Measurements from ENCODE around the gene GIMAP5. TPM values are rescaled to one million over a fixed set of nuclear protein-coding genes. Genes with fewer than 3 reads are reported as not detected.

GIMAP5 gene
- total and polyA plus RNA-seq, 2 experiments from 2014 or later, result not detected

DNA sequence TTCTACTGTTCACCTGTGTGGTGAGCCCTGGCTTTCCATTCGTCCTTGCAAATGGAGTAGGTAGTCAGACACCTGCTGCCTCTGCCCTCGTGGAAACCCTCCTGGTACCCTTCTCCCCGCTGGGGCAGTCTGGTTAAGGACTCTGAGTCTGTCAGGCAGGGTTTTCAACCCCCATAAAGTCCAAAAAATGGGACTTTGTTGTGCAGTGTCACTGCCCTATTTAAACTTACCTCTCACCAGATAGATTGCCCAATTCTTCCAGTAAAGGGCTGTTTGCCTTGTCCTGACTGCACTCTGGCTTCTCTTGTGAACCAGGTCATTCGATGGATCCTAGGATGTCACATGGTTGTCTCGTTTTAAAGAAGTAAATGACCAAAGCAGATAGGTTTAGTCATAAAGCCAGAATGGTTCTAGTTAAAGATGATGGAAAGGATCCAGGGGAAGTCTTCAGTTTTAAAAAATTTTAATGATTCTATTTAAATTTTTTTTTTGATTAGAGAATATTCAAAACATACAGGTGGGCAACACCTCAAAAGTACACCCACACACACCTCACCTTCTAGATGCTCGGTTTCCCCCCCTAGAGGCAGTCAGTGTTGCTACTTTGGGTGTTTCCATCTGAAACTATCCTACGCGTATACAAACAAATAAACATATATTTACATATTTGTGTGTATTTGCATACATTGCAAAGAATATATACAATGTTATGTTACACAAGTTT lies 41.0 kb downstream of the GIMAP5 start:
- TF ChIP-seq EZH2 (IDR thresholded peaks at IDR 0.05; ENCODE audit: insufficient read depth, poor library complexity, severe bottlenecking), result no peak
- no peak for TF ChIP-seq EZH2phosphoT487 (IDR thresholded peaks at IDR 0.05; ENCODE audit: insufficient read depth, low read depth)
- Histone ChIP-seq H3K9me3 (ENCODE audit: low read depth) (no peaks in the 10 kb centered on the region), H3K27ac (no peak overlapping the region), H4K20me1 (ENCODE audit: insufficient read depth) (no peaks in the 10 kb centered on the region), H3K9me2 (ENCODE audit: insufficient read depth) (no peaks in the 10 kb centered on the region), H2AFZ (no peak overlapping the region), H3K36me3 (ENCODE audit: low read depth) (no peaks in the 10 kb centered on the region), H3F3A (ENCODE audit: insufficient read depth) (no peaks in the 10 kb centered on the region), H3K4me2 (ENCODE audit: unreplicated experiment) (no peak overlapping the region), H3K27me3 (replicated peaks; ENCODE audit: insufficient read depth) (no peaks in the 10 kb centered on the region; the same call in 1 of the 2 replicates), H3K4me1 (ENCODE audit: insufficient read depth) (no peaks in the 10 kb centered on the region), H3K9ac (no peak overlapping the region), H3K79me2 (ENCODE audit: insufficient read depth) (no peaks in the 10 kb centered on the region), H3K4me3 (no peak overlapping the region)
- in situ Hi-C loops (cut with MboI), result no loop called here
- 26 to 27% methylated on average over 8 of the region's 8 CpGs for WGBS, 2 experiments (ENCODE audit: low coverage in 1 of 2, low lambda C conversion rate in 2 of 2, missing lambda C conversion rate in 2 of 2)
- no peak for DNase-seq

- H4K20me1 ChIP-seq (ENCODE audit: insufficient read depth), result no peaks in the 10 kb centered on the region
- in situ Hi-C loops (cut with MboI), result no loop called here
- WGBS, 2 experiments (ENCODE audit: low coverage in 1 of 2, low lambda C conversion rate in 2 of 2, missing lambda C conversion rate in 2 of 2), result 7 to 8% methylated on average over 12 of the region's 12 CpGs
- peak; percentile 73 for DNase-seq
- no peak overlapping the region for H3K27ac ChIP-seq
- H3F3A ChIP-seq (ENCODE audit: insufficient read depth), result no peaks in the 10 kb centered on the region
- H3K36me3 ChIP-seq (ENCODE audit: low read depth), result no peaks in the 10 kb centered on the region
- TF ChIP-seq EZH2 (IDR thresholded peaks at IDR 0.05; ENCODE audit: insufficient read depth, poor library complexity, severe bottlenecking) (no peak), EZH2phosphoT487 (IDR thresholded peaks at IDR 0.05; ENCODE audit: insufficient read depth, low read depth) (no peak)
- H3K27me3 ChIP-seq (replicated peaks; ENCODE audit: insufficient read depth), result no peaks in the 10 kb centered on the region; the same call in 1 of the 2 replicates
- H3K4me1 ChIP-seq (ENCODE audit: insufficient read depth), result no peaks in the 10 kb centered on the region
- H3K9ac ChIP-seq, result no peak overlapping the region
- H3K4me2 ChIP-seq (ENCODE audit: unreplicated experiment), result no peak overlapping the region
- no peak overlapping the region for H3K4me3 ChIP-seq
- no peaks in the 10 kb centered on the region for H3K9me3 ChIP-seq (ENCODE audit: low read depth)
- H3K9me2 ChIP-seq (ENCODE audit: insufficient read depth), result no peaks in the 10 kb centered on the region
- no peaks in the 10 kb centered on the region for H3K79me2 ChIP-seq (ENCODE audit: insufficient read depth)
- no peak overlapping the region for H2AFZ ChIP-seq
Observed at GRCh38 chr7:150778738-150779301, 41.6 kb downstream of the GIMAP5 start.

GRCh38 chr7:150780292-150780691 lies 43.1 kb downstream of the GIMAP5 start:
- Histone ChIP-seq H3K9ac (no peak overlapping the region), H3K4me1 (ENCODE audit: insufficient read depth) (no peaks in the 10 kb centered on the region), H2AFZ (no peak overlapping the region), H3K4me3 (no peak overlapping the region), H4K20me1 (ENCODE audit: insufficient read depth) (no peaks in the 10 kb centered on the region), H3F3A (ENCODE audit: insufficient read depth) (no peaks in the 10 kb centered on the region), H3K36me3 (ENCODE audit: low read depth) (no peaks in the 10 kb centered on the region), H3K27ac (no peak overlapping the region), H3K9me2 (ENCODE audit: insufficient read depth) (no peaks in the 10 kb centered on the region), H3K27me3 (replicated peaks; ENCODE audit: insufficient read depth) (no peaks in the 10 kb centered on the region; the same call in 1 of the 2 replicates), H3K4me2 (ENCODE audit: unreplicated experiment) (no peak overlapping the region), H3K79me2 (ENCODE audit: insufficient read depth) (no peaks in the 10 kb centered on the region), H3K9me3 (ENCODE audit: low read depth) (no peaks in the 10 kb centered on the region)
- in situ Hi-C loops (cut with MboI), result no loop called here
- no peak for DNase-seq
- TF ChIP-seq EZH2 (IDR thresholded peaks at IDR 0.05; ENCODE audit: insufficient read depth, poor library complexity, severe bottlenecking) (no peak), EZH2phosphoT487 (IDR thresholded peaks at IDR 0.05; ENCODE audit: insufficient read depth, low read depth) (no peak)
- WGBS, 2 experiments (ENCODE audit: low coverage in 1 of 2, low lambda C conversion rate in 2 of 2, missing lambda C conversion rate in 2 of 2), result 34 to 38% methylated on average over 3 of the region's 3 CpGs

DNA sequence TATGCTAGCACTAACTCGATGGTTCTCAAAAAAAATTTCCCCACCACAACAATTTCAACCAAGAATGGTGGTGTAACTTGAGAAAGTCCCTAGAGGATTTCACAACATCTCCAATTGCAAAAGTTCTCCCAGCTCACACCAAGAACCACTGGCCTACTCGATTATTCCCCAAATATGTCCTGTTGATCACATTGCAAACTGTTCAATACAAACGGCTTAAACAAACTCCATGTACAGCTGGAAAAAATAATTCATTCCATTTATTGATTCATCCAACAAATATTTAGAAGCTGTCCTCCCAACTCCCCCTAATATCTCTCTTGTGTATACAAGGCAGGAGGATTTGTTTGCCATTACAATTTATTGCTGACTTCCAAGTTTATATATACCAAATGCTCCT lies 43.9 kb downstream of the GIMAP5 start:
- Histone ChIP-seq H3K4me2 (ENCODE audit: unreplicated experiment) (no peak overlapping the region), H3K4me1 (ENCODE audit: insufficient read depth) (no peaks in the 10 kb centered on the region), H3K9me3 (ENCODE audit: low read depth) (no peaks in the 10 kb centered on the region), H3K36me3 (ENCODE audit: low read depth) (no peaks in the 10 kb centered on the region), H4K20me1 (ENCODE audit: insufficient read depth) (no peaks in the 10 kb centered on the region), H3K9me2 (ENCODE audit: insufficient read depth) (no peaks in the 10 kb centered on the region), H3F3A (ENCODE audit: insufficient read depth) (no peaks in the 10 kb centered on the region), H3K9ac (no peak overlapping the region), H2AFZ (no peak overlapping the region), H3K4me3 (no peak overlapping the region), H3K27ac (no peak overlapping the region), H3K27me3 (replicated peaks; ENCODE audit: insufficient read depth) (no peaks in the 10 kb centered on the region; the same call in 1 of the 2 replicates), H3K79me2 (ENCODE audit: insufficient read depth) (no peaks in the 10 kb centered on the region)
- in situ Hi-C loops (cut with MboI), result no loop called here
- TF ChIP-seq EZH2 (IDR thresholded peaks at IDR 0.05; ENCODE audit: insufficient read depth, poor library complexity, severe bottlenecking) (no peak), EZH2phosphoT487 (IDR thresholded peaks at IDR 0.05; ENCODE audit: insufficient read depth, low read depth) (no peak)
- WGBS, 2 experiments (ENCODE audit: low coverage in 1 of 2, low lambda C conversion rate in 2 of 2, missing lambda C conversion rate in 2 of 2), result 0 to 5% methylated on average over 3 of the region's 3 CpGs
- DNase-seq, result peak; percentile 33

All from GM23248 (cell line).